Aorta (tissue), 5 donors: ENCODE results near the gene LMO7. TPM values are rescaled to one million over a fixed set of nuclear protein-coding genes. Genes with fewer than 3 reads are reported as not detected.
"Not testable (repeated sequence)": the region's sequence is repeated elsewhere in the genome, so short reads cannot be mapped to it uniquely, and the experiment has no call there.

ENCODE experiments used
- ATAC-seq: fragments of 200-7000 bp; cut with Tn5 transposase; one replicate; pipeline ENCODE4 v1.9.1; 2022; ENCODE audit warnings: moderate library complexity; ENCODE audit not compliant: low FRiP score
- DNase-seq, 2 donors: peaks; one replicate each; pipeline ENCODE4 v3.0.0-alpha.2; 2020
- H3K27ac ChIP-seq, 2 donors: one replicate each; pipeline ENCODE4 v1.5.1; 2013; ENCODE audit warnings: low read length in 2 of 2, mild to moderate bottlenecking in 2 of 2, moderate library complexity in 2 of 2, control low read depth in 1 of 2, inconsistent platforms in 1 of 2, low read depth in 1 of 2
- H3K27me3 ChIP-seq, 2 donors: one replicate each; pipeline ENCODE4 v1.6.1; 2013; ENCODE audit warnings: control low read depth in 1 of 2, low read length in 1 of 2, mild to moderate bottlenecking in 1 of 2, moderate library complexity in 1 of 2; ENCODE audit not compliant: insufficient read depth in 2 of 2, control insufficient read depth in 1 of 2
- H3K36me3 ChIP-seq, 2 donors: one replicate each; pipeline ENCODE4 v1.6.1; 2013; ENCODE audit warnings: control low read depth in 1 of 2, low read length in 1 of 2, mild to moderate bottlenecking in 1 of 2; ENCODE audit not compliant: insufficient read depth in 2 of 2, control insufficient read depth in 1 of 2
- H3K4me1 ChIP-seq, 2 donors: one replicate each; pipeline ENCODE4 v1.6.1; 2013; ENCODE audit warnings: low read length in 2 of 2, control low read depth in 1 of 2, mild to moderate bottlenecking in 1 of 2, moderate library complexity in 1 of 2; ENCODE audit not compliant: insufficient read depth in 2 of 2, control insufficient read depth in 1 of 2
- H3K4me3 ChIP-seq, 2 donors: one replicate each; pipeline ENCODE4 v1.5.1; 2013; ENCODE audit warnings: low read length in 2 of 2, control low read depth in 1 of 2, mild to moderate bottlenecking in 1 of 2
- H3K9me3 ChIP-seq: one replicate; pipeline ENCODE4 v1.6.1; 2013; ENCODE audit warnings: mild to moderate bottlenecking, low read length; ENCODE audit not compliant: control insufficient read depth
- WGBS, 2 donors: extraction: QIAGEN DNeasy Blood & Tissue Kit; methylation state at CpG; one replicate each; pipeline ENCODE4 v1.1.7; 2013; 5-methylcytosine and 5-hydroxymethylcytosine counted together
- intact Hi-C, 2 donors: fragments of 100-400 bp; cut with DNase I; formaldehyde crosslinking; loops; one replicate each; pipeline versions ENCODE4 v1.14.2 to v1.15.0; 2022
- polyA plus RNA-seq, 2 donors: library from polyadenylated mRNA; stranded (reverse); fragments of 200-250 nt; gene quantifications; one replicate each; pipeline ENCODE4 v1.2.3, GENCODE V29; 2013
- total RNA-seq, 2 donors: library from RNA; stranded (reverse); fragmentation: NEBNext Ultra II Directional; extraction: Animal tissue kit (Norgen Biotek cat#: 25700); gene quantifications; one replicate each; pipeline ENCODE4 v1.2.1, GENCODE V29; 2021
- donor health status: healthy with polysubstance abuse.
- donor health status: Bipolar disorder and iron deficiency.
- donor health status: DM: no; HTN: no; CAD: no.
- donor health status: DM: no; HTN: no; CAD: no.
- donor health status: DM: yes; HTN: yes; CAD: no.

LMO7 gene
- total and polyA plus RNA-seq, 4 donors: 31.7 to 76.8 (median 55.9) TPM

DNA sequence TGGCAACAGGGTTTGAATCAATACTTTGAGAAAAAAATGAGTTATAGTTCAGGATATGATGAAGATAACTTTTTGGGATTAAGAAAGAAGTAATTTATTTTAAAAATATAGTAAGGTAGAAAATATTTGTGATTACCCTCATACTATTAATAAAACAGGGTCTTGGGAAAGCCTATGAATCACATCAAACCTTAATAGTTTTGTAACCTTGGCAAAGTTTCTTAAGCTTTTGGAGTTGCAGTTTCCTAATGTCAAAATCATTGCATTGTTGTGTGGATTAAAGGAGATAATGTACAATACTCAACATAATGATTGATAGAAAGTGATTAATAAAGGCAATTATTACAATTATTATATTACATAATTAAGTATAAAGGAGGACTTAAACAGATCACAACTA, 149.0 kb downstream of the LMO7 start:
- no peak overlapping the region for H3K27ac ChIP-seq
- no peak for ATAC-seq
- DNase-seq: no peak
- no peaks in the 10 kb centered on the region for H3K27me3 ChIP-seq
- H3K9me3 ChIP-seq: peaks cover 2% of the 10 kb centered on the region
- peaks cover 0 to 5% of the 10 kb centered on the region in 2 donors for H3K4me1 ChIP-seq
- intact Hi-C loops: no loop called here
- no peaks in the 10 kb centered on the region for H3K36me3 ChIP-seq
- H3K4me3 ChIP-seq: no peak overlapping the region

DNA sequence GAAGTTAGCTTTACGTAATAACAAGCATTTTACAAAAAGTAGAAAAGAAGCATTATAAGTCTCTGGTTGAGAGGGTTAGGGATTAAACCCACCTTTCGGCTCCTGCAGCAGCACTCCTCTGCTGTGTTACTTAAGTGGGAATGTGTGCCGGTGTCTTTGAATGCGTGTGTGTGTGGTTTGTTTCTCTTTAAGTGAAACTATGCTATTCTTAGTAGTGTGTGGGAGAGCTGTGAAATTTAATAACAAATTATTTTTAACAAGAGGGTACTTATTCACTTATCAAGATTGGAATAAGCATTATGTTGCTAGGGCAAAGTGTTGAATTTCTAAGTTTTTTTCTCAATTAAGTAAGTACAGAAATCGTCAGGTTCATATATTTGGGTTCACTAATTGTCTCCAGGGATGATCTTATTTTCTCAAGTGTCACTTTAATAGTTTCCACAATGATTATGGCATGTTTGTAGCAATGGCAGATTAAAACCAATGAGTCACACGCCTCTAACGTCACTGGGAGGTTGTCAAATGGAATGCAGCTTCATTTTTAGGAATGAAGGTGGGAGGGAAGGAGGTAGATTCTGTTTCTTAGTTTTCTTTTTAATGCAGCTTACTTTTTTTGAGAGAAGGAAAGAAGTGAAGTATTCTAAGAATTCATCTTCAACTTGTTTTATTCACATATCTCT, 151.3 kb downstream of the LMO7 start:
- Histone ChIP-seq H3K27ac (peak overlapping the region in 1 of 2 donors; percentile 44), H3K36me3 (no peaks in the 10 kb centered on the region), H3K27me3 (no peaks in the 10 kb centered on the region), H3K4me3 (peak overlapping the region in 1 of 2 donors; percentile 54), H3K4me1 (peaks cover 0 to 5% of the 10 kb centered on the region in 2 donors), H3K9me3 (peaks cover 2% of the 10 kb centered on the region)
- ATAC-seq (no peak), DNase-seq (no peak)
- intact Hi-C loops: no loop called here
- 14% methylated on average over 7 of the region's 7 CpGs for WGBS, 2 donors

DNA sequence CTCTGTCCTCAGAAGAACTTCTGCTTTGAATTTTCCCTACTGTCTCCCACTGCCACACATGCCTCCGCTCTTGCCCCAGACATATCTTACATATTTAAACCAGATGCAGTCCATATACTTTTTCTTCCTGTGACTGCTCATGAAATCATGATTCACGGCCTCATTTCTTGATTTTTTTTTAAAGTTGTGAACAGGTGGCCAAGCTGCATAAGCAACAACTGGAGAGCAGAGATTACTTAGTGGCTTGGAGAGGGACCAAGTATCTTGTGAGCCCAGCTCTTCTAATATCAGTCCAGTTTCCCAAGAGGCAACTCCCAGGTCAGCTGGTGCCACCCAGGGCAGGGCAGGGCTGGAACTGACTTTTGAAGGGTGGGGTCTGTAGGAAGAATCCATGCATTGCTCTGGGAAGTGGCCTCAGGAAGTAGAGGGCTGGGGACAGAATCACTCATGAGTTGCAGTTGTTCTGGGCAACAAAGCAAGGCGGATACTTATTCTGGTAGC, 152.4 kb downstream of the LMO7 start:
- H3K27me3 ChIP-seq: no peaks in the 10 kb centered on the region
- no peak overlapping the region for H3K4me3 ChIP-seq
- intact Hi-C loops: no loop called here
- H3K9me3 ChIP-seq: no peaks in the 10 kb centered on the region
- ATAC-seq (no peak), DNase-seq (no peak)
- 27 to 47% methylated on average over 3 of the region's 3 CpGs for WGBS, 2 donors
- H3K4me1 ChIP-seq: peaks cover 0 to 5% of the 10 kb centered on the region in 2 donors
- H3K27ac ChIP-seq: peak overlapping the region; percentile 64 to 76
- H3K36me3 ChIP-seq: no peaks in the 10 kb centered on the region

DNA sequence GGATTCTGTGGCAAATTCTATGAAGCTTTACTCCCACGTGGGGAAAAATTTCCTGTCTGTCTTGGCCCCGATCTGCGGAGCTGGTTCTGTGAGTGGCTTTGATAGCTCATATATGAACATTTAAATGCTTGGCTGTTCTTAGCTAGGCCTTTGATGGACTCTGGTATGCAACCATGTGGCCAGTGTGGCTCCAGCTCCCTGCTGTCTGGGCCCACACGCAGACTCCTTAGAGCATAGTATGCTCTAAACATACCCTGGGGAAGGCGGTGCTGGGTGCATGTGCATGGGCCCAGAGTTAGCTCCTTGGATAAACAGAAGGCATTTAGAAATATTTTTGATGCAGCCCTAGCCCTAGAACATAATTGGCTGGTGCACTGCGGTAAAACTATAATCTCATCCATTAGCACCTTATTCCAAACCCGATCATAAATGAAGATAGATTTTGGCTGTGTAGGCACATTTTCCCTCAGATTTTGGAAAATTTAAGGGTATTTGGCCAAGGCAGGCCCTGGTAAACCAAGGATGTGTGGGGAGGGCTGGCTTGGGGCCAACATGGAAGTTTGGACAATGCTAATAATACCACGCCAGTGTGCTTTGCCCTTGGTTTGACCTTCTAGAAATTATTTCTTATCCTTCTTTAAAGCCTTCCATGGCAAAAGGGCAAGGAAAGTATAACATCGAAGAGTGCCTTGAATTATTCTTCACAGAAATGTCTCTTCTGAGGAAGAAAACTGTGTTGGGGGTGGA, 153.5 kb downstream of the LMO7 start:
- Histone ChIP-seq H3K36me3 (no peaks in the 10 kb centered on the region), H3K27me3 (no peaks in the 10 kb centered on the region), H3K27ac (peak overlapping the region; percentile 74 to 76), H3K9me3 (no peaks in the 10 kb centered on the region), H3K4me1 (peaks cover 0 to 5% of the 10 kb centered on the region in 2 donors), H3K4me3 (no peak overlapping the region)
- intact Hi-C loops: loop anchor here in 1 of 2 donors (5.0 kb wide), 1 partner anchor 498 kb away; no protein-coding TSS in a partner anchor
- WGBS, 2 donors: 16 to 18% methylated on average over 9 of the region's 9 CpGs
- ATAC-seq (peak; percentile 72), DNase-seq (peak in 1 of 2 donors; percentile 63)

DNA sequence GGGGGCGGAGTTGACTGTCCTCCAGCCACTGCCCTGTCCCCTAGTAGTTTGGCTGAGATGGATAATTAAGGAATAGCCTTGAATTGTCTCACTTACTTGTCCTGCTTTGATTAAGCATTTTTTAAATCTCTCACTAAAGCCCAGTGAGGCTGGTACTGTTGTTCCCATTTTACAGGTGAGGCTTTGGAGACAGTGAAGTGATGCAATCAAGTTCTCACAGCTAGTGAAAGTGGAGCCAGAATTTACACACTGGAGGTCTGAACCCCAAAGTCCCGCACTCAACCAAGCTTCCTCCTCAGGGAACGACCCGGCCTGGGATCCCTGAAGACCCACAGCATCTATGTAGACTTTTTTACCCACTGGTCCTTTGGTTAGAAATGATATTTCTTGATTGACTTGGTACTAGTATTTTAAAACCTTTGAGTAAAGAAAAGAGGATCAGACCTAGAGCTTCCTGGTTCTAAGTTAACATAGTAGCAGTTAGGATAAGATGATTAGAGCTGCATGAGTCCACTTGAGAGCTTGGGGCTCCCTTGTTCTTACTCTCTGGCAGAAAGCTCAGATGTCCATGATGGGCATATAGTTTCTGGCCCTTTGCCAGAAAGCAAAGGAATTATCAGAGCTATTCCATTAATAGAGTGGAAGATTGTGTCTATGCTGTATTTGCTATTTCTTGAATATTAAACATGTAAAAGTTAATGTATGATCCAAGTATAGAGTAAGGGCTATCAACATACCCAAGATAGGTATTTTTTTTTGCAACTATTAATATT, 154.3 kb downstream of the LMO7 start:
- Histone ChIP-seq H3K9me3 (no peaks in the 10 kb centered on the region), H3K36me3 (no peaks in the 10 kb centered on the region), H3K27me3 (no peaks in the 10 kb centered on the region), H3K27ac (peak overlapping the region; percentile 5 to 41), H3K4me3 (no peak overlapping the region), H3K4me1 (peaks cover 0 to 5% of the 10 kb centered on the region in 2 donors)
- WGBS, 2 donors: 96 to 99% methylated on average over 4 of the region's 4 CpGs
- ATAC-seq (no peak), DNase-seq (no peak)
- intact Hi-C loops: loop anchor here in 1 of 2 donors (5.0 kb wide), 1 partner anchor 497 kb away; no protein-coding TSS in a partner anchor

DNA sequence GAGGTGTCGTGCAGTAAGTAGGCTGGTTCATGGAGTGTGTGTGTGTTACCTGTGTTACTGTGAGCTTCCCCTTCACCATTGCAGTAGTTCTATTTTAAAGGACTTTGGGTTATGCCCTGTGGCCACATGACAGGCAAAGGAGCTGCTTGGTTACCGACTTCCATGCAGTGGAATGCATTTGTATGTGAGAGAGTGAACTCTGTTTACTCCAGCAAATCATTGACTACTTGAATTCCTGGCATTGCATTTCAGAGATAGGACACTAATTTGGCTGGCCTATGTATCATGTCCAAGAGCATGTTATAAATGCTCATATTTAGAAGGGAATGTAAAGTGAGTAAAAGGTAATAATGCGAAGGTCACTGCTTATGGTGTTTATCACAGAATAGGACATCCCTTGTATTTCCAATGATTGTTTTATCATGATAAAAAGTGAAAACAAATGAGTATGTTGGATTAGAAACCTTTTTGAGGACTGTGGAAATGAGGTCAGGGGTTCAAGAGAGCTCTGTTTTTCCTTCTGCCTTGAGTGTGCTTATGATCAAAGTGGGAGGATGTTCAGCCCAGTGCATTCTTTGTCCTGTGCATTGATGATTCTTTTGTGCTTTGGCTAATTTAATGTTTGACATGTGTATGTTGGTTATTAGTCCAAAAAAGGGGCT, 156.5 kb downstream of the LMO7 start:
- no peaks in the 10 kb centered on the region for H3K9me3 ChIP-seq
- no peaks in the 10 kb centered on the region for H3K36me3 ChIP-seq
- H3K27ac ChIP-seq: no peak overlapping the region
- no peak for ATAC-seq
- no peak for DNase-seq
- no peak overlapping the region for H3K4me3 ChIP-seq
- H3K27me3 ChIP-seq: no peaks in the 10 kb centered on the region
- WGBS, 2 donors: 76 to 80% methylated on average over 3 of the region's 3 CpGs
- H3K4me1 ChIP-seq: peaks cover 0 to 5% of the 10 kb centered on the region in 2 donors
- intact Hi-C loops: loop anchor here in 1 of 2 donors (5.0 kb wide), 1 partner anchor 495 kb away; no protein-coding TSS in a partner anchor

DNA sequence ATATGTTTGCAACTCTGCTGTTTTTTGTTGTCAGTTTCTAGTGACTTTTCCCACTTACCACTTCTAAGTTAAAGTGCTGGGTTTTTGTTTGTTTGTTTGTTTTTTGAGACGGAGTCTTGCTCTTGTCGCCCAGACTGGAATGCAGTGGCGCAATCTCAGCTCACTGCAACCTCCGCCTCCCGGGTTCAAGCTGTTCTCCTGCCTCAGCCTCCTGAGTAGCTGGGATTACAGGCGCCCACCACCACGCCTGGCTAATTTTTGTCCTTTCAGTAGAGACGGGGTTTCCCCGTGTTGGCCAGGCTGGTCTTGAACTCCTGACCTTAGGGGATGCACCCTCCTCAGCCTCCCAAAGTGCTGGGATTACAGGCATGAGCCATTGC, 157.0 kb downstream of the LMO7 start:
- H3K9me3 ChIP-seq, DNase-seq, H3K4me3 ChIP-seq, H3K27me3 ChIP-seq, H3K27ac ChIP-seq, ATAC-seq, H3K36me3 ChIP-seq, H3K4me1 ChIP-seq: not testable (repeated sequence)
- WGBS, 2 donors: 92 to 96% methylated on average over 9 of the region's 9 CpGs
- intact Hi-C loops: loop anchor here in 1 of 2 donors (5.0 kb wide), 1 partner anchor 494 kb away; no protein-coding TSS in a partner anchor

DNA sequence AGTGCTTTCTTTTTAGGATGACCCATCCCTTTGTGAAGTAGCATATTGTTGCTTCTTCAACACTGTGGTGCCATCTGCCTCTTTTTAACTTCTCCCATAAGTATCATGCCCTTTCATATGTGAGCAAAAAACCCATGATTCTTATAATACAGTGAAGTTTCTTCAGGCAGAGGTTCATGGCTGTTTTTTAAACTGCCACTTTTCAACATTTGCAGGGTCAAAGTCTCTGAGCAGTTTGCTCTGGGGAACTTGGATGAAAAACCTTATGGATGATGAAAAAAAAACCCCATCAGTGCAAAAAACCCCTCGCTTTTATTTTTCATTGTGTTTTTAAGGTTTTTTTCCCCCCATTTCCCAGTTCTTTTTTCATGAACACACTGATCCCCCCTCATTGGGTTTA, 158.5 kb downstream of the LMO7 start:
- no peak overlapping the region for H3K4me3 ChIP-seq
- WGBS, 2 donors: 77 to 91% methylated on average over 1 of the region's 1 CpG
- DNase-seq (no peak), ATAC-seq (no peak)
- no peaks in the 10 kb centered on the region for H3K4me1 ChIP-seq
- no peaks in the 10 kb centered on the region for H3K9me3 ChIP-seq
- H3K36me3 ChIP-seq: no peaks in the 10 kb centered on the region
- intact Hi-C loops: loop anchor here in 1 of 2 donors (5.0 kb wide), 1 partner anchor 493 kb away; no protein-coding TSS in a partner anchor
- H3K27ac ChIP-seq: no peak overlapping the region
- no peaks in the 10 kb centered on the region for H3K27me3 ChIP-seq
